Activated T-cell treated with anti-CD3 and anti-CD28 coated beads for 1 hour (primary cell): ENCODE measurements around the gene ASB13.

ENCODE experiments used
- DNase-seq: peaks from one replicate; pipeline ENCODE4 v3.0.0-alpha.2; 2020; ENCODE audit warnings: low read depth

The ASB13 gene, protein sequence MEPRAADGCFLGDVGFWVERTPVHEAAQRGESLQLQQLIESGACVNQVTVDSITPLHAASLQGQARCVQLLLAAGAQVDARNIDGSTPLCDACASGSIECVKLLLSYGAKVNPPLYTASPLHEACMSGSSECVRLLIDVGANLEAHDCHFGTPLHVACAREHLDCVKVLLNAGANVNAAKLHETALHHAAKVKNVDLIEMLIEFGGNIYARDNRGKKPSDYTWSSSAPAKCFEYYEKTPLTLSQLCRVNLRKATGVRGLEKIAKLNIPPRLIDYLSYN

DNA sequence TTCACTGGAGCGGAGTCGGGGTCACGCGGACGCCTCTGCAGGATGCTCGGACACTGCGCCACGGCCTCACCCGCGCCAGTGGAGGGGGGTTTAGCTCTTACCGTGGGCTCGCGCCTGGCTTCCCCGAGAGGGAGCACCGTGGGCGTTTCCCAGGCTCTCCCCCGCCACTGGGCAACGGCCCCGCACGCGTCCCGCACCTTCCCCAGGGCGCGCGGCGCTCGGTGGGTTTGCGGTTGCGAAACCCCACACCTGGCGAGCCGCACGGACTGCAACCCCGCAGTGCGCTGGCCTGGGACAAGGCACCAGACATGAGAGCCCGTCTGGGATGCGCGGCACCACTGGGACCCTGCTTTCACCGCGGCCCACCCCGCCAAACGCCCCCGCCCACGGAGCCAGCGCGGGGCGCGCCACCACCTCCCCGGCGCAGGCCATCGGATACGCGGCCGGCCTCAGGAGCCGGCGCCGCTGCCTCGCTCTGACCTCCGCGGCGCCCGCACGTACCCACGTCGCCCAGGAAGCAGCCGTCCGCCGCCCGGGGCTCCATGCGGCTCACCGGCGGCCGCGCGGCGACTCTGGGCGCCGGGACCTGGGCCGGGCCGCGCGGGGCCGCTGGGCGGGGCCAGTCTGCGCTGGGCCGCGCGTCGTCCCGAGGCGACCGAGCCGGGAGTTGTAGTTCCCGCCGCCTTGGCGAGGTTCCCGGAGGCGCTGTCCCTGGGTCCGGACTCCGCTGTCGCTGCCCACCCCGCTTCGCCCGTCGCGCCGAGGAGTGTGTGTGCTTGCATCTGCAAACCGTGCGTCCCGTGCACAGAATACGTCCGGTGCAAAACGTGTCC is at the start of gene ASB13:
ASB13 (minus strand) TSS at position 588 of the 833 bp plus-strand sequence; CDS start at position 544, 44 bp downstream.
- DNase-seq = peak; percentile 19

DNA sequence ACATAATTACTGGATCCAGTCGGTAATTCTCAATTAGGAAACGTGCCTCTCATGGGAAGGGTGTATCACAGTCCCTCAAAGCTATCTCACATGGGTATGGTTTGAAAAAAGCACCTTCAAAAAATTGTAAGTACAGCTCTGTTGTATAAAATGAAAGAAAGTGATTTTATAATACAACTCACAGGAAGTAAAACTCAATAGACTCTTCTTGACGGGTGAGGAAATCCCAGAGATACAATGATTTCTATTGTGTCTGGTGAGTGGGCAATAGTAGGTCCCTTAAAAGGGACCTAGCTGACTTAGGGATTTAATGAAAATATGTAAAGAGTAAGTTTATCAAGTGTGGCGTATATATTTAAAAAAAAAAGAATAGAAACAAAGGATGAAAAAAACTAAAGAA is 45.2 kb upstream of the ASB13 start:
- no peak for DNase-seq

DNA sequence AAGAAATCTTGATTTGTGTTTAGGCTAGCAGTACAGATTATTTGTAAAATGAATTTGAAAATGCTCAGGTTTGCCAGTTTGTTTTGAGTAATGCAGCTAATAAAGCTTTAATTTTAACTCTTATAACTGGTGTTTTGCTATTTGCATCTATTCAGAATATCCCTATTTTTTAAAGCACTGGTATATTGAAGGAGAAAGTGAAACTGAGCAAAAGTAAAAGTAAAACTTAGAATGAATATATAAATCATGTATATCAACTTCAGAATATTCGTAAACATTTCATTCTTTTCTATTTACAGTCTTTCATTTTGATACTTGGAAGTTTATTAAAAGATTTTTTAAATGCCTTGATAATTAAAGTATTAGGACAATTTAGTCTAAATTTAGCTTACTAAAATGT is 44.5 kb upstream of the ASB13 start:
- DNase-seq = no peak

DNA sequence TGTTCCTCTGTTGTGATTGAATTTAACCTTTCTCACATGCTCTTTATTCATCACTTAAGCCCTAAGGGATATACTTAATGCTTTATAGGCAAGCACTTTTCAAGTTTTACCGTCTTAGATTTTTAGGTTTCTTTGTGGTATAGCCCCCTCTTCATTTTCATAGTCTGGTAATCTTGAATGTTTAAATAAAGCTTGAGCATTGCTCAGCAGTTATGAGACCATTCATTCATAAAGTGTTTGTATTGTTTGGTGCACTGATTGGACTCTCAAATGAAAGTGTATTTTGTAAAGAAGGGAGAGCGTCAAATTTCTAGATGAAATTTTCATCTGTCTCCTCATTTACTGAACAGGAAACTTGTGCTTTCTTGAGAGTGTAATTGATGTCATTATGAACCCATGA is 43.5 kb upstream of the ASB13 start:
- no peak for DNase-seq

DNA sequence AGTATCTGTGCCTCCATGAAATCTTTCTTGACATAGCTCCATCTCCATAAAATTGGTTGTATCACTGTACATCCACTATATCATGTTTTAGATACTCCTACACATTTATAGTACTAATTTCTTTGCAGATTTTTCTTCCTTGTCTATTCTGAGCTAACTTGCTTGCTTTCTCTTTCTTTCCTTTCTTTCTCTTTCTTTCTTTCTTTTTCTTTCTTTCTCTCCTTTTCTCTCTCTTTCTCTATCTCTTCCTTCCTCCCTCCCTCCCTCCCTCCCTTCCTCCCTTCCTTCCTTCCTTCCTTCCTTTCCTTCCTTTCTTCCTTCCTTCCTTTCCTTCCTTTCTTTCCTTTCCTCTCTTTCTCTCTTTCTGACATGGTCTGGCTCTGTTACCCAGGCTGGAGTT is 42.0 kb upstream of the ASB13 start:
- DNase-seq = no peak

DNA sequence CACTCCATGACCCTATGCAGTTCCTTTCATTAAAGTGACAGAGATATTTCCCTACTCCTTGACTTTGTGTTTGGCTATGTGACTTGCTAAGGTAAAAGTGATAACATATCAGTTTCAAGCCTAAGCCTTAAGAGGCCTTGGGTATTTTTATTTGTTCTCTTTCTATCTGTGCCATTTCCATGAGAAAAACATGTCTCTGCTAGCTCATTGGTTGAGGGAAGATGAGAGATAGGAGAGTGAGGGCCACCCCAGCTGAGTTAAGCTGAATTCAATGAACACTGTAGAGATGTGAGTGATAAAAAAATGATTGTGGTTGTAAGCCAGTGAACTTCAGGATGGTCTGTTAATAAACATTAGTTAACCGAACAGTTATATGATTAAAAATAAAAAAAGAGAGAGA is 31.7 kb upstream of the ASB13 start:
- no peak for DNase-seq

DNA sequence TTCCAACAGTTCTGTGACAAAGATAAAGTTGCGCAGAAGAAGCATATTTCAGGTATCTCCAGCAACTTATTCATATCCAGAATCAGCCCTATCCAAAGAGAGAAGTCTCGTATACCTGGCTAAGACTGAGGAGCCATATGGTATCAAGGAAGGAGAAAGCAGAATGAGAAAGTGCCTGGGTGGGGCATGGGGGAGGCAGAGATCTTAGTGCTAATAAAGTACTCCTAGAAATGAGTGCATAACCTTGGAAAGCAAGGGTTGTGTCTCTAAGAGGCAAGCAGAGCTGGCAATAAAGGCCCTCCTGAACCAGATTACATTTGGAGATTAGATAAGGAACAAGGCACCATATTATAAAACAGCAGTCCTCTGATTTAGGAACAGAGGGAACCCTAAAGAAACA is 30.9 kb upstream of the ASB13 start:
- no peak for DNase-seq

DNA sequence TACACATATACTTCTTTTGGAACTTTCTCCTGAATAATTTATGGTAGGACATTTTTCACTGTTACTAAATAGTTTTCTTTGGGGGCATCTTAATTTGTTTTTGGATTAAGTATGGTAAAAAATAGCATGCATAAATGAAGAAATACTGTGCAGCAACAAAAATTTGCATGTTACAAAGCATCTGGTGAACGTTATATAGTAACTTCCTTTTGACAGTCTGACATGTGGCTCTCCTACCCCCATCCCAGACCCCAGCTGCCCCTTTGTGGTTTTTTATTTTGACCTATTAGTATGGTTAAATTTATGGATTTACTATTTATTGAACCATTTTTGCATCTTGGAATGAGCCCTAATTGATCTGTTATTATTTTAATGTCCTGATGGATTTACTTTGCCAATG is 28.2 kb upstream of the ASB13 start:
- DNase-seq = no peak

DNA sequence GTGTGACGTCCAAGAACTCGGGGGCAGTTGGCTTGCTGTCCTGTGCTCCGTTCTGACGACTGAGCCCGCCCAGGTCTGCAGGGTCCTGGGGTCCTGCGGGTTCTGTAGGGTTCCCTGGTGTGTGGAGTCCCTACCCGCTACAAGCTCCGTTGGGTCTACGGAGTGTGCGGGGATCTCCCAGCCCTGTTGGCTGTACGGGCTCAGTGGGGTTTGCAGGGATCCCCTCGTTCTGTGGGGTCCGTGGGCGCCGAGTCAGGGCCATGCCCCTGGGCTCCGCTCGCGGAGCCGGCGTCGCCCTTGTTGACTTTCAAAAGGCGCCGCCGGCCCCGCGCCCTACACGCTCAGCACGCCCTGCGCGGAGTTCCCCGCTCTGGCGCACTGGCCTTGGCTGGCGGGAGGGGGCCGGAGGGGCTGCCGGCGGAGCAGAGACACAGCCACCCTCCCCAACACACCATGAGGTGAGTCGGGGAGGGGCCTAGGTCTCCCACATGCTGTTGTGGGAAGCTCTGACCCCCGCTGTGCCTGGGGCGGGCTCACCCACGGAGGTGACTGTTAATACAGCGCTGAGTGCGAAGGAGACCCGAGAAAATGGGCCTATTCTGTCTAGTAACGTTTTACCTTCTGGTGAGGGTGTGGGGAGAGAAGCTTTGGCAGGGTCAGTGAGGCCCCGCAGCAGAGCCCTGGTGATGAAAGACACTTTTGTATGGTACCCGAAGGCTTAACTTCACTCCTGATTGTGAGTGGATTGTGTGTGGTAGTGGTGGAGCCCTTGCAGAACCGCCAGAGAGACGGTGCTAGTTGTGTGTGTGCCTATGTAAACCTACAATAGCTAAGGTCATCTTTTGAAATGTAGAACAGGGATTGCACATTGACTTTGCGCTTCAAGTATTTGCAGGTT is 26.3 kb upstream of the ASB13 start:
- DNase-seq = peak; percentile 44

DNA sequence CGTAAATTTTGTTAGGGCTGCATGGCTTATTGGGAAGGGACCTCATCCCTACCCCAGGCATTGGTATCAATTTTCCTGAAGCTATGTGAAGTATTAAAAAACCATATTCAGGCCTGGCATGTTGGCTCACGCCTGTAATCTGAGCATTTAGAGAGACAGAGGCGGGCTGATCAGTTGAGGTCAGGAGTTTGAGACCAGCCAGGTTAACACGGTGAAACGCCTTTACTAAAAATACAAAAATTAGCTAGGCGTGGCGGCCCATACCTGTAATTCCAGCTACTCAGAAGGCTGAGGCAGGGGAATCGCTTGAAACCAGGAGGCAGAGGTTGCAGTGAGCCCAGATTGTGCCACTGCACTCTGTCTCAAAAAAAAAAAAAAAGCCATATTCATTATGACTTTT is 25.4 kb upstream of the ASB13 start:
- no peak for DNase-seq

DNA sequence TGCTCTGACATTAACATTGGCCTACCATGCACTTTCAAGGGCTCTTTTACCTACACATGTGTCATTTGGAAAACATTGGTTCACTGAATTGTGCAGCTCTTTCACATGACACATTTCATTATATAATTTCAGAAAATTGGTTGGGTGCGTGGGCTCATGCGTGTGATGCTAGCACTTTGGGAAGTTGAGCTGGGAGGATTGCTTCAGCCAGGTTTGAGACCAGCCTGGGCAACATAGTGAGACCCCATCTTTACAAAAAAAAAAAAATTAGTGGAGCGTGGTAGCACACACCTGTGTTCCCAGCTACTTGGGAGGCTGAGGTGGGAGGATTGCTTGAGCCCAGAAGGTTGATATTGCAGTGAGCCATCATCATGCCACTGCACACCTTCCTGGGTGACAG is 22.2 kb upstream of the ASB13 start:
- no peak for DNase-seq

DNA sequence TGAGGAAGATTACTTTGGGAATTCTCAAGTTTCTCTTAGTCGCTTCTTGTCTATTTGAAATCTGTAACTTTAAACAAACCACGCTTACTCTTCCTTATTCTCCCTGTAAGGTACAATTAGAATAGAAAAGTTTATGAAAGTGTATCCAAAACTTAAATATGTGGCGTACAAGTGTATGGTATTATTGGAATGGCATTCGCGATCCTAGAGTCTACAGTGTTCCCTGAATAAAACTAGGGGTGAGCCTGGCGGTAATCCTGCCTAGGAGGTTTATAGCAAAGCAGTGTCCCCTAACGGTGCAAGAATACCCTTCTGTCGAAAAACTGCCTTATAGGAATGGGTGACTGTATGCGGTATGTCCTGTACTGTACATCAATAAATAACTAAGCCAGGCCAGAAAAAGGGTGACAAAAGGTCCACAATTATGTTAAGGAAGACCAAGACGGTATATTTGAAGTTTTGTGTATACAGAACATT is 19.4 kb upstream of the ASB13 start:
- no peak for DNase-seq

DNA sequence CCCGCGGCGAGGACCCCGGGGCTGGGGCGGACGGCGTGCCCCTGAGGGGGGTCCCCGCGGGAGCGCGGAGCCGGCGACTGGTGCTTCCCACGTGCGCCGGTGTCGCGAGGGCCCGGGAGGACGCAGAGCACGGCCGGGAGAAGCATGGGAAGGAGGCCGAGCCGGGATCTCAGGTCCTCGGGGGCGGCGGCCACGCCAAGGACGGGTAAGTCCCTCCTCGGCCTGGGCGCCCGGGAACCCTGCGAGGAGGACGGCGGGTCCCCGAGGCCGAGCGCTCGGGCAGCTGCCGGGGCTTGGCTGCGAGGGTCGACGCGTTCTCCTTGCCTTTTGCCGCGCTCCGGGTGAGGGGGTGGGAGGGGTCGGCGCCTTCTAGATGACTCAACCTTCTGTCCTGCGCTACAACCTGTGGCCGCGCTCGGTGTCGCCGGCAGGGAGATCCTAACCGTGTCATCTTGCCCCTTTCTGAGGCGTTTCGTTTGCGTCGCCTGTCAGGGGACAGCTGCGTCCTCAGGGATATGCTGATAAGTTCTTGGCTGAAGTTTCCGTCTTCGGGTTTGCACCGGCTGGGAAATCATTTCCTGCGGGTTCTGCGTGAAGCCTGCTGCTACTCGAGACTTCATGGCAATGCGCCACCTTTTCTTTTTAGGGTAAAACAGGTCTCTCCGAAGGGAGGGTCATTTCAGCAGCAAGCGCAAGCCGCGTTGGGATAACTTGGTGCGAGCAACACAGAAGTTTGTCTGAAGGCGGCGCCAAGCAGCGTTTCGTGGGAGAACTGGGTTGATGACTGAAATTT is 18.8 kb upstream of the ASB13 start:
- DNase-seq = peak; percentile 51

DNA sequence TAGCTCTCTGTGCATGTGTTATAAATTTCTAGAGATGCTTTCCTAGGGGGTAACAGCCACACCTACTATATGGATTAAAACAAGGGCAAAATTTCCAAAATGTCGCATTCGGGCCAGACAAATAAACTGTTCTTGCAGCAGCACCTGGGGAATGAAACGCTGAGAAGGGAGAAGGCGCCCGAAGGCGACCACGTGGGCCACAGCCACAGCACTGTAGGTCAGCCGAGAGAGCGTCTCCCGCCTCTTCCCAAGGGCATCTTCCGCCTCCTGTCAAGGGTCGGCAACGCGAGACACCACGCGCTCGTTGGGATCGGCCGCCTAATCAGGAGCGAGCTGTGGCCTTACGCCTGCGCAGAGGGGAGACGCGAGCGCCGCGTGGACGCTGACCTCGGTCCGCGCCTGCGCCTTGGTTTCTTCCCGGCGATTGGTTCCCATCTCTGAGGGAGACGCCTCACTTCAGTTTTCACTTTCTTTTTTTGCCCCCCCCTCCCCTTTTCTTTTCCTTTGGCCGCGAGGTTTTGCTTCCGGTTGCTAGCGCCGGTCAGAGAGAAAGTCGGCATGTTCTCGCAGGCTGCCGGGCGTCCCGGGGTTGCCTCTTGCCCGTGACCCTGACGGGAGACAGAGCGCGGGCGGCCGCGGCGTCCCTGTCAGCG is 18.0 kb upstream of the ASB13 start, which contains the start of gene TASOR2:
TASOR2 (plus strand) TSS at position 521 of the 653 bp plus-strand sequence. CDS start 35,805 bp downstream, outside the sequence.
- DNase-seq = peak; percentile 96

DNA sequence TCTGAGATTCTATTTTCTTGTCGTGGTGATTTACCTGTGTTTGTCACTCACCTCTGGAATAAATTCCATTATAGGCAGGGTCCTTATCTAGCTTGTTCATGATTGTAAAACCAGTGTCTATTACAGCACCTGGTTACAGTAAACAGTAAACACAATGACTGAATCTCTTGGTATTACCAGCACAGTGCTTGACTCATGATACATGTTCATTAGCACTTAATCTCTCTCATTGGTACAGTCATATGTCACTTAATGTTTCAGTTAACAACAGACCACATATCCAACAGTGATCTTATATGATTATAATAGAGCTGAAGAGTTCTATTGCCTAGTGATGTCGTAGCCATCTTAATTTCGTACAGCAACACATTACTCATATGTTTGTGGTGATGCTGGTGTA is 16.7 kb upstream of the ASB13 start:
- no peak for DNase-seq

DNA sequence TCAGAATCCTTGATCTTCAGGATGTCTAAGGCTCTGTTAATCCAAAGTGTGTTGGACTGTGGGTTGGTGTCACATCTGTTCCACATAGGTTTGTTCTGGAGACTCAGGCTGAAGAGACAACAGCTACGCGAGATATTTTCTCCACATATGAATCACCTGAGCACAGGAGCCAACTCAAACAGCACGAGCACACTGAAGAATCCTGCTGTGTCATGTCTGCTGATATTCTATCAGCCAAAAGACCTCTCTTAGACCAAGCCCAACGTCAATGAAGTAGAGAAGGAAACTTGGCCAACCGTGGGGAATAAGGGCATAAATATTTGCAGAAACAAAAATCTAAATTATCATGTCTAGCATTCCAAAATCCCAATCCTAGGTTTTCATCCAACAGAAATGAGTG is 15.5 kb upstream of the ASB13 start:
- DNase-seq = no peak

DNA sequence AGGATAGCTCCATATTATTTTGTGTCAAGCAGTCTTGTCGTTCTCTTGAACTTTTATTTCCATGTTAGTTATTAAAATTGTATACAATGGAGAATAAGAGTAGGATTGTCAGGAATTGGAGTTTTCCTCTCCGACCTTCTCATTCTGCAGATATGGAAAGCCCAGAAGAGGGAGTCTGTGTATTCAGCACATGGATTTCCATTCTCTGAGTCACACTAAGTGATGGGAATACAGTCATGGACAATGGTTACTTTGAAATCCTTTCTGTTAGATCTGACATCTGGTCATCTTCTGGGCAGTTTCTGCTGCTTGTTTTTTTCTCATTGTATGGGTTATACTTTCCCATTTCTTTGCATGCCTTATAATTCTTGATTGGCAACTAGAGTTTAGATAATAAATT is 13.2 kb upstream of the ASB13 start:
- no peak for DNase-seq

DNA sequence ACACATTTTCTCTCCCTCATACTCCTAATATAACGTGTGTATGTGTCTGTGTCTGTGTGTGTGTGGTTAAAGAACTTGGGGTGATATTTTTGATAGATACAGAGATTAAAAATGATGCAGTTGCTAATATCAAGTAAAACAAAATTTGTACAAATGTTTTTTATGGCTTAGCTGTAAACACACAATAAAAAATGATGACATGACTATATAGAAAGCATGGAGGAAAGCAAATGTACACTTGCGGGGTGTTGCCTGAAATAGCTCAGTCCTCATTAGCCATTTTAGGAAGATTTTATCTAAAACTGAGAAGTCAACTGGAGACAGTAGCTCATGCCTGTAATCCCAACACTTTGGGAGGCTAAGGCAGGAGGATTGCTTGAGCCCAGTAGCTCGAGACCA is 12.6 kb upstream of the ASB13 start:
- DNase-seq = no peak

DNA sequence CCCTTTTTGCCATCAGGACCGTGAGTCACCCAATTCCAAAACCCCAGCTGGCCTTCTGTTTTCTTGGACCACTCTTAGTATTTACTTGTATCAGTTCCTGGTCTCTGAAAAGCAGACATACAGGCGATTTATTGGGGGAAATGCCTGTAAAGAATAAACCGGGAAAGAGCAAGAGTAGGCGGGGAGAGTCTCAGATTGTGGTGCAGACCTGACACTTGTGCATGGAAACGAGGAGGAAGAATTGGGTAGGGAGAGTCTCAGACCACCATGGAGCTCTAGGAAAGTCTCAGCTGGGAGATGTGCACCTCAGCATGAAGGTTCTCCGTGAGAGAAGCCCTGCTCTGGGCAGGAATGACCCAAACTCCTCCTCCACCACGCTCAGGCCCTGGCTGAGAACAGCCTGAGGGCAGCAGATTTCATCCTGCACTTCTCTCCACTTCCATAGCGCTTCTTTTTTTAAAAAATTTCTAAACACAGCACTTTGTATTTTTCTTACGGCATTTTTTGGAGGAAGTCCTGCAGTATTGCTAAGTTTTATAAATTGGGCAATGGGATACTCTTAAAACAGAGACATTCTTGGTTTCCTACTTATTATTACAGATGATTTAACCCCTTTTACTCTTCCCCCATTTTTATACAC is 12.1 kb upstream of the ASB13 start:
- no peak for DNase-seq

DNA sequence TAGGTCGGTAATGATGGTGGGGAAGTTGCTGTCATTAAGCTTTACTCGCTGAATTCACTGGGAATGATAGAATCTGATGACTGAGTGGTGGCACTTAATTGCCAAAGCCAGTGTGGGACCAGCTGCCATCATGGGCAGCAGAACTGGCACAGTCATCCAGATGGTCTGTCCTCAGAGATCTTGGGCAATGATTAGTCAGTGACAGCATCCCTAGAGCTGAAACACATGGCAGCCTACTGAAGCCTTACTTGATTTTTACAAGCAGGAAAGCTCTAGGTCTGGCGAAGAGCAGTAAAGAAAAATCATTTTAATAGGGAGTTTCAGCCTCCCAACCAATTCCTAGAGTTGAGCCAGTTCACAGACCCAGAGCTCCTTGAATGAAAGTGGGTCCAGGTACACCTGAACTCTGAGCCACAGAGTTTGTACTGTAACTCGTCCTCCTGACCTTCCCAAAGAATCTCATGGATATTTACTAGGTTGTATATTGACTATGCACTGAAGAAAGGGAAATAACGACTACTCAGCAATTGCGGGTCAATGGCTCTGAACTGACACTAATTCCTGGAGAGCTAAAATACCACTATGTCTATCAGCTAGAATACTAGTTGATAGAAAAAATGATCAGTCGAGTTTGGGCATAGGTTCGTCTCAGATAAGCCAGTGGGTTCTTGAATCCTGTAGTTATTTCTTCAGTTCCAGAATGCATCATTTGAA is 4.4 kb upstream of the ASB13 start:
- no peak for DNase-seq
